NCI-H460 (cell line): Measurements from ENCODE around the gene PCDH9. TPM values are rescaled to one million over a fixed set of nuclear protein-coding genes. Genes with fewer than 3 reads are reported as not detected.
"Not testable (repeated sequence)": the region's sequence is repeated elsewhere in the genome, so short reads cannot be mapped to it uniquely, and the experiment has no call there.

Experiments used
- DNase-seq: peaks from one replicate; pipeline ENCODE4 v3.0.0-alpha.2; 2016; ENCODE audit warnings: low read depth; ENCODE audit errors: extremely low read depth
- small RNA-seq, 2 experiments: library from RNA; depleted of rRNA; stranded (forward); fragments of <200 nt; gene quantifications; one replicate each; pipeline ENCODE3, GENCODE V24; 2014
- total RNA-seq: library from RNA; depleted of rRNA; stranded (reverse); fragments of >200 nt; shearing (Covaris generic); gene quantifications from 2 replicates; pipeline ENCODE4 v1.2.3, GENCODE V29; 2014

The PCDH9 gene
- total RNA-seq, 1 experiment from 2014 or later, result 3.0 TPM

DNA sequence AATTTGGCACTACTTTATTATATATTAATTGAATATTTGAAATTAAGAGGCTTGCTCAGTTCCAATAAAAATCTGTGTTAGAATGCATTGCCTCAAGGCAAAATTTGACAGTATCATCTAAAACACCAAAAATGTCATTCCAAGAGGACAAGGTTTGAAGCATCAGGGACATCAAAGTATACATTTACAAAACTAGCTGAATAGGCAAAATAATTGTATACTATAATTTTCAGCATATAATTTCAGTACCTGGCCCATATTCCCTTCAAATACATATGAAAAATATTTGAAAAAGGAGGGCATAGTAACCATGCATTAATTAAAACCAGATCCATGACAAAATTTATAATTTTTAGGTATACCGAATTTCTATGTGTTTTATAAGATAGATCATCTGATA lies 963.8 kb downstream of the PCDH9 start:
- DNase-seq, result no peak

DNA sequence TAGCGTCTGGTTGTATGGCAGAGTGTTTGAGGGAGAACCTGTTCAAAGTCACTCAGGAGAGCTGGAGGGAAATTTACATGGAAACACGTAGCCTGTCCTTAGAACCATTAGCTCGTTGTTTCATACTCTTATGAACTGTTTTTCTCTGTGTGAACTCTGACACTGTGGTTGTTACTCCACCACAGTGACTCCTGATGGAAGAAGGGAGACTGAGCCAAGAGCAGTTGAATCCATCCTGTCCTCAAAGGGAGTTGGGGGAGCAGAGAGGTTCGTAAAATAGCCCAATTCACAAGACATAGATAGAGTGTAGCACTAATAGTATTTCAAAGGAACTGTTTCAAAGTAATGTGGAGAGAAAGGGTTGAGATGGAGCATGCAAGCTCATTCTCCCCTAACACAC lies 964.8 kb downstream of the PCDH9 start:
- no peak for DNase-seq

DNA sequence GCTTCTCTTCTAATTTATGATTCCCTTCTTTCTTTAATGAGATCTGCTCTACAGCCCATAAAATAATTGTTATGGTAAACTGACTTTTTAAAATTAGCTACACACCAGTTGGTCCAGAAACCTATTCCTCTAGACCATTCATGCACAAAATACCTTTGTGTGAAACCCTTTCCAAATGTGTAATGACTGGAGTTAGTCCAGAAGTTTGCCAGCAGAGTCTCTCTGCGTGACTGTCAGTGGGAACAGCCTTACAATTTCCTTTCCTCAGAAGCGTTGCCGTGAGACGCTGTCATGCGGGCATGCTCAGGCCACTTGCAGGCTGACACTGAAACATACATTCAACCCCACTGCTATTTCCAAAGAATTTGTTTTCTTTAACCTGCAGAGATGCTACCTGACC lies 965.2 kb downstream of the PCDH9 start:
- DNase-seq, result no peak

DNA sequence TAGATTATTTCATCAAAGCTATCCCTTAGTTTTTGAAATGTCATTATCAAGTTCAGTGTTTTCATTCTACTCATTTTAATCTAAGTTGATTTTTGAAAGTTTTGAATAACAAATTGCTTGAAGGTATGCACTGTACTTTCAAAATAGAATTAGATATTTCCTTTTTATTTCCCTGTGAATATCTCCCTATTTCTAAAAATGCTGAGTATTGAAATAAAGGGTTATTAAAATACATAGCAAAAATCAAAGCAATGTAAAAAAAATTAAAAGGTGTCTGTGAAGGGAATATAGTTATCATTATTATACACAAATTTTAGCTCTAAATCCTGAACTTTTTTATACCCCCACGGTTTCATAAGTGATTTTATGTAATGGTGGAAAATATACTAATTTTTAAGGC lies 967.8 kb downstream of the PCDH9 start:
- DNase-seq, result no peak

DNA sequence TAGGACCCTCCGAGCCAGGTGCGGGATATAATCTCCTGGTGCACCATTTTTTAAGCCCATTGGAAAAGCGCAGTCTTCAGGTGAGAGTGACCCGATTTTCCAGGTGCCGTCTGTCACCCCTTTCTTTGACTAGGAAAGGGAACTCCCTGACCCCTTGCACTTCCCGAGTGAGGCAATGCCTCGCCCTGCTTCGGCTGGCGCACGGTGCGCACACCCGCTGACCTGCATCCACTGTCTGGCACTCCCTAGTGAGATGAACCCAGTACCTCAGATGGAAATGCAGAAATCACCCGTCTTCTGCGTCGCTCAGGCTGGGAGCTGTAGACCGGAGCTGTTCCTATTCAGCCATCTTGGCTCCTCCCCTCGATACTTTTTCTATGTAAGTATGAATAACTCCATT lies 970.7 kb downstream of the PCDH9 start:
- not testable (repeated sequence) for DNase-seq

Small RNA genes lying within 50 kb of the gene (small RNA-seq; reads per million reads assigned to genes)
- 0 reads per million in 2 experiments for gene RNU7-87P
